A673 (cell line): ENCODE measurements around the gene TNP2. TPM values are rescaled to one million over a fixed set of nuclear protein-coding genes. Genes with fewer than 3 reads are reported as not detected.

Experiments used
- BruUV-seq: library from RNA; stranded (reverse); fragments of 400-500 nt; replicated peaks from 2 replicates; lab custom pipeline; 2021; lab: Mats Ljungman, UMichigan
- CTCF ChIA-PET: fragments of 300-600 bp; sonication (Branson Sonifier 250); formaldehyde crosslinking; loops from one replicate; lab custom pipeline; 2022; ENCODE audit warnings: antibody characterized with exemption; lab: Charles Lee
- POLR2A ChIA-PET: fragments of 300-600 bp; sonication (Branson Sonifier 250); formaldehyde crosslinking; loops from one replicate; lab custom pipeline; 2022; ENCODE audit warnings: antibody characterized with exemption; ENCODE audit not compliant: low non-redundant PET; lab: Charles Lee
- DNase-seq: peaks from one replicate; pipeline ENCODE4 v3.0.0-alpha.2; 2015; ENCODE audit warnings: low spot score
- H3K27ac ChIP-seq: fragments of 200-600 bp; sonication (generic); 2 replicates; pipeline ENCODE4 v1.5.1; 2016; ENCODE audit warnings: mixed run types, low read depth, mild to moderate bottlenecking, mixed read lengths, antibody characterized with exemption, low read length; ENCODE audit not compliant: poor library complexity, severe bottlenecking
- H3K27me3 ChIP-seq: fragments of 200-600 bp; sonication (generic); replicated peaks from 2 replicates; pipeline ENCODE4 v1.6.1; 2017; ENCODE audit warnings: mixed run types, low read depth, mild to moderate bottlenecking, mixed read lengths, antibody characterized with exemption, low read length; ENCODE audit not compliant: insufficient read depth, poor library complexity
- H3K36me3 ChIP-seq: fragments of 200-600 bp; sonication (generic); 2 replicates; pipeline ENCODE4 v1.6.1; 2016; ENCODE audit warnings: mixed run types, mild to moderate bottlenecking, mixed read lengths, antibody characterized with exemption, low read length; ENCODE audit not compliant: insufficient read depth, poor library complexity, severe bottlenecking
- H3K4me1 ChIP-seq: fragments of 200-600 bp; sonication (generic); 2 replicates; pipeline ENCODE4 v1.6.1; 2017; ENCODE audit warnings: mixed run types, mild to moderate bottlenecking, mixed read lengths, antibody characterized with exemption, low read length; ENCODE audit not compliant: insufficient read depth, poor library complexity, severe bottlenecking
- H3K4me3 ChIP-seq: fragments of 200-600 bp; sonication (generic); 2 replicates; pipeline ENCODE4 v1.5.1; 2016; ENCODE audit warnings: low read depth, mixed run types, mild to moderate bottlenecking, mixed read lengths, low read length; ENCODE audit not compliant: poor library complexity, severe bottlenecking
- H3K9me3 ChIP-seq: fragments of 200-600 bp; sonication (generic); 2 replicates; pipeline ENCODE4 v1.6.1; 2016; ENCODE audit warnings: mixed run types, low read depth, mild to moderate bottlenecking, mixed read lengths, antibody characterized with exemption, low read length; ENCODE audit not compliant: poor library complexity, severe bottlenecking
- EZH2 ChIP-seq: fragments of 200-600 bp; sonication (generic); IDR thresholded peaks from 2 replicates; pipeline ENCODE4 v1.6.1; 2017; ENCODE audit warnings: borderline replicate concordance, low read depth, mild to moderate bottlenecking, mixed read lengths, antibody characterized with exemption, low read length; ENCODE audit not compliant: poor library complexity, severe bottlenecking
- intact Hi-C: fragments of 100-400 bp; cut with micrococcal nuclease; formaldehyde crosslinking; loops from one replicate; pipeline ENCODE4 v1.10.0; 2022; ENCODE audit not compliant: unreplicated experiment
- total RNA-seq: library from RNA; stranded (reverse); gene quantifications from 2 replicates; pipeline ENCODE4 v1.2.3, GENCODE V29; 2021
- TF ChIP-seq, protein P1 (sequence below): fragments of 300-800, 200-600 bp; sonication (generic); conservative IDR thresholded peaks from 2 replicates; pipeline ENCODE4 v1.5.1; 2017; ENCODE audit warnings: low read depth, mild to moderate bottlenecking, antibody characterized with exemption, low read length, moderate library complexity, mixed read lengths

The TNP2 gene
- total RNA-seq, 1 experiment from 2014 or later, result not detected

DNA sequence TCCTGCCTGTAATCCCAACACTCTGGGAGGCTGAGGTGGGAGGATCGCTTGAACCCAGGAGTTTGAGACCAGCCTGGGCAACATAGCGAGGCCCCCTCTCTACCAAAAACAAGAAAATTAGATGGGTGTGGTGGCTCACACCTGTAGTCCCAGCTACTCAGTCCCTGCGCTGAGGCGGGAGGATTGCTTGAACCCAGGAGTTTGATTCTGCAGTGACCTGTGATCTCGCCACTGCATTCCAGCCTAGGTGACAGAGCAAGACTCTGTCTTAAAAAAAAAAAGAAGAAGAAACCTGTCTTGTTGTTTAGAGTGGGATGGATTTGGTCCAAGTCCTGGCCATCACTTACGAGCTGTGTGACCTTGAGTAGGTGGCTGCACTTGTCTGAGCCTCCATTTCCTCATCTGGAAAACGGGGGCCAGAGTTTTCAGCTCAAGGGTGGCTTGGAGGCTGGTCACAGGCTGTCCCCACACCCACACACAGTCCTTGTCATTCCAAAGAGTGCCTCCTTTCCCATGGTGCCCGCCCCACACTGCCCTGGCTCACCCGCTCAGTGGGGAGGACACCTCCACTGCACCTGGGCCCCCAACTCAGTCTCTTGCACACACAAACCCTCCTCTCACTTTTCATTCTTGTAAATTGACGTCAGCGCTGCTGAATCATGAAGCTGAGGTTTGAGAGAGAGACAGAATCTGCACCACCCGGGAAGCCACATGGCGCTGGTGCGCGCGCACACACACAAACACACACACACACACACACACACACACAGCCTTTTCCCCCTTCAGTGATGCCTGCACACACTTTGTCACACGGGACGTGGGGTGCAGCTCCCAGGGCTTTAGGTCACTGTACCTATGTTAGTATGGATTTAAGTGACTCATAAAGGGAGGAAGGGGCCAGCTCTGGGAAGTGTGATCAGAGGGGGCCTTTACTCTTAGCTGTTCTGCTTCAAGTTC is 17.3 kb downstream of the TNP2 start:
- no peak overlapping the region for H3K4me3 ChIP-seq
- no peaks in the 10 kb centered on the region for H3K9me3 ChIP-seq
- no peak overlapping the region for H3K27ac ChIP-seq
- H3K27me3 ChIP-seq, result peaks cover 16% of the 10 kb centered on the region
- DNase-seq, result no peak
- intact Hi-C loops, result no loop called here
- ChIA-PET POLR2A (no interaction called here), CTCF (interaction anchor here (0.5 kb wide), 1 partner anchor 126 kb away, joined by 3 read pairs; no protein-coding TSS in a partner anchor)
- H3K4me1 ChIP-seq, result peaks cover 10% of the 10 kb centered on the region
- TF ChIP-seq, protein P1, sequence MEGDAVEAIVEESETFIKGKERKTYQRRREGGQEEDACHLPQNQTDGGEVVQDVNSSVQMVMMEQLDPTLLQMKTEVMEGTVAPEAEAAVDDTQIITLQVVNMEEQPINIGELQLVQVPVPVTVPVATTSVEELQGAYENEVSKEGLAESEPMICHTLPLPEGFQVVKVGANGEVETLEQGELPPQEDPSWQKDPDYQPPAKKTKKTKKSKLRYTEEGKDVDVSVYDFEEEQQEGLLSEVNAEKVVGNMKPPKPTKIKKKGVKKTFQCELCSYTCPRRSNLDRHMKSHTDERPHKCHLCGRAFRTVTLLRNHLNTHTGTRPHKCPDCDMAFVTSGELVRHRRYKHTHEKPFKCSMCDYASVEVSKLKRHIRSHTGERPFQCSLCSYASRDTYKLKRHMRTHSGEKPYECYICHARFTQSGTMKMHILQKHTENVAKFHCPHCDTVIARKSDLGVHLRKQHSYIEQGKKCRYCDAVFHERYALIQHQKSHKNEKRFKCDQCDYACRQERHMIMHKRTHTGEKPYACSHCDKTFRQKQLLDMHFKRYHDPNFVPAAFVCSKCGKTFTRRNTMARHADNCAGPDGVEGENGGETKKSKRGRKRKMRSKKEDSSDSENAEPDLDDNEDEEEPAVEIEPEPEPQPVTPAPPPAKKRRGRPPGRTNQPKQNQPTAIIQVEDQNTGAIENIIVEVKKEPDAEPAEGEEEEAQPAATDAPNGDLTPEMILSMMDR, result no peak
- TF ChIP-seq EZH2, result no peak
- no peaks in the 10 kb centered on the region for H3K36me3 ChIP-seq
- BruUV-seq, result no TSS peak

DNA sequence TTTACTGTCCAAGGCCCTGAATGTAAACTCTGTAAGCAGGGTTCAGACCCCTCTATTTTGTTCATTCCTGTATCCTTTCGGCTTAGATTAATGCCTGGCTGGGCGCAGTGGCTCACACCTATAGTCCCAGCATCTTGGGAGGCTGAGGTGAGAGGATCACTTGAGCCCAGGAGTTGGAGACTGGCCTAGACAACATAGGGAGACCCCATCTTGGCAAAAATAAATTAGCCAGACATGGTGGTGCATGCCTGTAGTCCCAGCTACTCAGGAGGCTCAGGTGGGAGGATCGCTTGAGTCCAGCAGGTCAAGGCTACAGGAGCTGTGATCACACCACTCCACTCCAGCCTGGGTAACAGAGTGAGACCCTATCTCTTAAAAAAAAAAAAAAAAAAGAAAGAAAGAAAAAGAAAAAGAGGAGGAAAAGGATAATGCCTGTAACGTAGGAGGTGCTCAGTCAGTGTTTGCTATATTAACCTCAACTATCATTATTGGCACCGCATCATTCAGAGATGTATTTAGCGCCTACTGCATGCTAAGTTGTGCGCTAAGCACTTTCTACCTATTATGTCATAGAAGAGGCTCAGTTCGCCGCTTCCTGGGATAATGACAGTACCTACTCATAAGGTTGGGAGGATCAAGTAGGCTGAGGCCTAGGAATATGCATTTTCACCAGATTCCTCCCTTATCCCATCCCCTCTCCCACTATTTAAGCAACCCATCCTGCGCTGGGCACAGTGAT is 18.2 kb downstream of the TNP2 start:
- Histone ChIP-seq H3K4me1 (peaks cover 9% of the 10 kb centered on the region), H3K4me3 (no peak overlapping the region), H3K36me3 (no peaks in the 10 kb centered on the region), H3K27me3 (peaks cover 16% of the 10 kb centered on the region), H3K27ac (no peak overlapping the region), H3K9me3 (no peaks in the 10 kb centered on the region)
- TF ChIP-seq, protein P1, result no peak
- TF ChIP-seq EZH2, result no peak
- intact Hi-C loops, result no loop called here
- ChIA-PET POLR2A (no interaction called here), CTCF (interaction anchor here (0.5 kb wide), 1 partner anchor 127 kb away, joined by 3 read pairs; no protein-coding TSS in a partner anchor)
- no TSS peak for BruUV-seq
- DNase-seq, result no peak

DNA sequence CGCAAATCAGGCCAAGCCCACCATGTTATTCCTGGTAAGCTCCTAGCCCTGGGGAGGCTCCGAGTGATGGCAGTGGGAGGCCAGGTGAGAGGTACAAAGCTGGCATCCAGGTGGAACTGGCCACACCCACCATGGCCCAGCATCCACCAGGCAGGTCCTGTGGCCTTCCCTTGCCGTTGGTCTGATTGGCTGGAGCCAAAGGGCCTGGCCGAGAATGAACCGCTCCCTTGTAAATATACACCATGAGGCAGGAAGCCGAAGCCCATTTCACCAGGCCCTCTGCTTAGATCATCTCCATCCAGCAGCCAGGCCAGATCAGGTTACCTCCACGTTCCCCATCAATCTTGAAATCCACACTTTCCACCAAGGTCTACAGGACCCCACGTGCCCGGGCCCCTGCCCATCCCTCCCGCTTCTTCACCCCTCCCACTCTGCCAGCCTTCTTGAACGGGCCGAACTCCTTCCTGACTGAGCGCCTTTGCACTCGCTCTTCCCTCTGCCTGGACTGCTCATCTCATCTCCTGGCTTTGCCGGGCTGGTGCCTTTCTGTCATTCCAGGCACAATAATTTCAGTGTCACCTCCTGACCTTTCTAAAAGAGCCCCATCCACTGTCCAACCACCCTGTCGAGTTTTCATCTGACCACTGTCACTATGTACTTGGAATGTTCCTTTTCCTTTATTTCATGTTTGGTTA is 18.9 kb downstream of the TNP2 start:
- intact Hi-C loops, result no loop called here
- TF ChIP-seq, protein P1, result no peak
- TF ChIP-seq EZH2, result no peak
- Histone ChIP-seq H3K9me3 (no peaks in the 10 kb centered on the region), H3K4me1 (peaks cover 8% of the 10 kb centered on the region), H3K4me3 (no peak overlapping the region), H3K36me3 (no peaks in the 10 kb centered on the region), H3K27me3 (peaks cover 14% of the 10 kb centered on the region), H3K27ac (no peak overlapping the region)
- no peak for DNase-seq
- no TSS peak for BruUV-seq
- CTCF ChIA-PET, result no interaction called here
- POLR2A ChIA-PET, result no interaction called here
